Measurements from ENCODE around the gene EVA1B.

EVA1B gene

GRCh38 chr1:36327421-36328087, 4.1 kb upstream of the EVA1B start:
- H3K79me2 ChIP-seq (ENCODE audit: insufficient read depth, low read length) = no peaks in the 10 kb centered on the region
- TF ChIP-seq, protein P1, sequence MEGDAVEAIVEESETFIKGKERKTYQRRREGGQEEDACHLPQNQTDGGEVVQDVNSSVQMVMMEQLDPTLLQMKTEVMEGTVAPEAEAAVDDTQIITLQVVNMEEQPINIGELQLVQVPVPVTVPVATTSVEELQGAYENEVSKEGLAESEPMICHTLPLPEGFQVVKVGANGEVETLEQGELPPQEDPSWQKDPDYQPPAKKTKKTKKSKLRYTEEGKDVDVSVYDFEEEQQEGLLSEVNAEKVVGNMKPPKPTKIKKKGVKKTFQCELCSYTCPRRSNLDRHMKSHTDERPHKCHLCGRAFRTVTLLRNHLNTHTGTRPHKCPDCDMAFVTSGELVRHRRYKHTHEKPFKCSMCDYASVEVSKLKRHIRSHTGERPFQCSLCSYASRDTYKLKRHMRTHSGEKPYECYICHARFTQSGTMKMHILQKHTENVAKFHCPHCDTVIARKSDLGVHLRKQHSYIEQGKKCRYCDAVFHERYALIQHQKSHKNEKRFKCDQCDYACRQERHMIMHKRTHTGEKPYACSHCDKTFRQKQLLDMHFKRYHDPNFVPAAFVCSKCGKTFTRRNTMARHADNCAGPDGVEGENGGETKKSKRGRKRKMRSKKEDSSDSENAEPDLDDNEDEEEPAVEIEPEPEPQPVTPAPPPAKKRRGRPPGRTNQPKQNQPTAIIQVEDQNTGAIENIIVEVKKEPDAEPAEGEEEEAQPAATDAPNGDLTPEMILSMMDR (IDR thresholded peaks at IDR 0.05; ENCODE audit: borderline replicate concordance, extremely low read depth, low read length, poor library complexity, severe bottlenecking) = no peak
- DNase-seq (no peak), ATAC-seq (ENCODE audit: insufficient read depth, low read depth) (no peak)
- H3K27me3 ChIP-seq (ENCODE audit: insufficient read depth, low read length, poor library complexity) = no peaks in the 10 kb centered on the region
- H2AFZ ChIP-seq (ENCODE audit: low read depth, low read length) = no peak overlapping the region
- H4K20me1 ChIP-seq (ENCODE audit: insufficient read depth, low read length) = no peaks in the 10 kb centered on the region
- H3K9me3 ChIP-seq (ENCODE audit: insufficient read depth, low read length, severe bottlenecking) = no peaks in the 10 kb centered on the region
- H3K4me3 ChIP-seq (ENCODE audit: low read depth in 1 of 2, low read length in 2 of 2) = no peak overlapping the region
- no peak overlapping the region for H3K9ac ChIP-seq (ENCODE audit: low read depth, low read length)
- H3K4me1 ChIP-seq (ENCODE audit: insufficient read depth, low read length) = peaks cover 16% of the 10 kb centered on the region
- H3K27ac ChIP-seq (ENCODE audit: low read length) = no peak overlapping the region
- no peaks in the 10 kb centered on the region for H3K36me3 ChIP-seq (ENCODE audit: insufficient read depth, low read length)
- H3K4me2 ChIP-seq (ENCODE audit: insufficient read depth, low read length) = no peak overlapping the region

DNA sequence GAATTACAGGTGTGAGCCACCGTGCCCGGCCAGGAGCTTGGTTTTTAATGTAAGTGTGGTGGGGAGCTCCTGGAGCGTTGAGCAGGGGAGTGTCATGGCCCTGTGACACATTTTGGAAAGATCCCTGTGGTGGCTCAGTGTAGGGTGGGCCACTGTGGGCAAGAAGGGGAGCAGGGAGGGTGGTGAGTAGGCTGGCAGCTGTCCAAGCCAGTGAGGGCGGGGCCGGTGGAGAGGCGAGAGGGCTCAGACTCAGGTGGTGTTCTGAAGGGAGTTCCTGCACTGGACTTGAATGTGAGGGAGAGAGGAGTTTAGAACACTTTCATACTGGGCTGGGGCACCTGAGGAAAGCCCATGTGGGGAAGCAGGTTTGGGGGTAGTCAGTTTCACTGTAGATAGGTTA, 3.1 kb upstream of the EVA1B start:
- Histone ChIP-seq H3K4me1 (ENCODE audit: insufficient read depth, low read length) (peaks cover 16% of the 10 kb centered on the region), H2AFZ (ENCODE audit: low read depth, low read length) (no peak overlapping the region), H3K4me3 (ENCODE audit: low read depth in 1 of 2, low read length in 2 of 2) (no peak overlapping the region), H3K27me3 (ENCODE audit: insufficient read depth, low read length, poor library complexity) (no peaks in the 10 kb centered on the region), H3K36me3 (ENCODE audit: insufficient read depth, low read length) (no peaks in the 10 kb centered on the region), H3K4me2 (ENCODE audit: insufficient read depth, low read length) (no peak overlapping the region), H3K9ac (ENCODE audit: low read depth, low read length) (no peak overlapping the region), H3K27ac (ENCODE audit: low read length) (no peak overlapping the region), H3K9me3 (ENCODE audit: insufficient read depth, low read length, severe bottlenecking) (no peaks in the 10 kb centered on the region), H4K20me1 (ENCODE audit: insufficient read depth, low read length) (0 out of 2 replicates have a peak, but pooled peaks cover 2% of the 10 kb centered on the region), H3K79me2 (ENCODE audit: insufficient read depth, low read length) (no peaks in the 10 kb centered on the region)
- DNase-seq = peak; percentile 19
- ATAC-seq (ENCODE audit: insufficient read depth, low read depth) = no peak
- TF ChIP-seq, protein P1 (IDR thresholded peaks at IDR 0.05; ENCODE audit: borderline replicate concordance, extremely low read depth, low read length, poor library complexity, severe bottlenecking) = no peak
- TF ChIP-seq EZH2 (IDR thresholded peaks at IDR 0.05; ENCODE audit: borderline replicate concordance, low read depth, low read length, severe bottlenecking) = no peak

DNA sequence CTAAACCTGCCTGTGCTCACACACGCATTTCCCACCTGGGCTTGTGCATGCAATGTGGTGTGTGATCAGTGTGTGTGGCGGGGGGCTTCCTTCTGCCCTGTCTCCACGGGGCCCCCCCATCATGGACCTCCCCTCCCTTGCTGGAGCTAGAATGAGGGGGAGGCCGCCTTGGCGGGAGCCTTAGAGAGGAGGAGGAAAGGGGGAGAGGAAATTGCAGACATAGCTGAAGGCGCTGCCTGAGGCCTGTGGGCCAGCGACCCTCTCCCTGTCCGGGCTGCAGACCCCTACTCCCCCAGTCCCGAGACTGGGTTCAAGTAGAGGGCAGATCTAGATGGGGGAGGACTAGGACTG, 883 bp upstream of the EVA1B start:
- Histone ChIP-seq H3K36me3 (ENCODE audit: insufficient read depth, low read length) (no peaks in the 10 kb centered on the region), H3K4me1 (ENCODE audit: insufficient read depth, low read length) (peaks cover 16% of the 10 kb centered on the region), H3K4me2 (ENCODE audit: insufficient read depth, low read length) (peak overlapping the region; percentile 68), H3K27ac (ENCODE audit: low read length) (no peak overlapping the region), H3K9me3 (ENCODE audit: insufficient read depth, low read length, severe bottlenecking) (no peaks in the 10 kb centered on the region), H3K4me3 (ENCODE audit: low read depth in 1 of 2, low read length in 2 of 2) (peak overlapping the region in 1 of 2 experiments; percentile 53; a peak in 2 of 4 replicates), H4K20me1 (ENCODE audit: insufficient read depth, low read length) (0 out of 2 replicates have a peak, but pooled peaks cover 2% of the 10 kb centered on the region), H3K27me3 (ENCODE audit: insufficient read depth, low read length, poor library complexity) (no peaks in the 10 kb centered on the region), H3K79me2 (ENCODE audit: insufficient read depth, low read length) (no peaks in the 10 kb centered on the region), H3K9ac (ENCODE audit: low read depth, low read length) (peak overlapping the region; percentile 60; the same call in 1 of the 2 replicates), H2AFZ (ENCODE audit: low read depth, low read length) (no peak overlapping the region)
- TF ChIP-seq, protein P1 (IDR thresholded peaks at IDR 0.05; ENCODE audit: borderline replicate concordance, extremely low read depth, low read length, poor library complexity, severe bottlenecking) = no peak
- no peak for TF ChIP-seq EZH2 (IDR thresholded peaks at IDR 0.05; ENCODE audit: borderline replicate concordance, low read depth, low read length, severe bottlenecking)
- DNase-seq = no peak
- 0 out of 3 replicates have a peak, but pooled peaks have one; percentile 1 for ATAC-seq (ENCODE audit: insufficient read depth, low read depth)

All from DND-41 (cell line).